PC-9 (cell line): ENCODE data around the gene RANGAP1. TPM values are rescaled to one million over a fixed set of nuclear protein-coding genes. Genes with fewer than 3 reads are reported as not detected.
"Not testable (repeated sequence)": the region's sequence is repeated elsewhere in the genome, so short reads cannot be mapped to it uniquely, and the experiment has no call there.

Experiments used
- BruUV-seq: library from RNA; stranded (reverse); fragments of 400-500 nt; replicated peaks from 2 replicates; lab custom pipeline; 2021; lab: Mats Ljungman, UMichigan
- CTCF ChIA-PET: fragments of 300-600 bp; sonication (Branson Sonifier 250); formaldehyde crosslinking; loops from one replicate; lab custom pipeline; 2022; ENCODE audit warnings: antibody characterized with exemption; lab: Charles Lee
- POLR2A ChIA-PET: fragments of 300-600 bp; sonication (Branson Sonifier 250); formaldehyde crosslinking; loops from one replicate; lab custom pipeline; 2022; ENCODE audit warnings: antibody characterized with exemption; ENCODE audit not compliant: unreplicated experiment; lab: Charles Lee
- DNase-seq, 2 experiments: peaks; one replicate each; pipeline versions ENCODE4 v3.0.0 to v3.0.0-alpha.2; 2015 to 2022; ENCODE audit warnings: mixed read lengths in 1 of 2
- H2AFZ ChIP-seq: fragments of 200-600 bp; sonication (generic); 2 replicates; pipeline ENCODE4 v1.8.1; 2017; ENCODE audit warnings: antibody characterized with exemption
- H3F3A ChIP-seq: fragments of 200-600 bp; sonication (generic); 2 replicates; pipeline ENCODE4 v1.8.1; 2017; ENCODE audit warnings: antibody characterized with exemption, mild to moderate bottlenecking, low read depth; ENCODE audit not compliant: insufficient read depth
- H3K27ac ChIP-seq: fragments of 200-600 bp; sonication (generic); 2 replicates; pipeline ENCODE4 v1.6.1; 2016; ENCODE audit warnings: mixed run types
- H3K27me3 ChIP-seq: fragments of 200-600 bp; sonication (generic); 2 replicates; pipeline ENCODE4 v1.6.1; 2016; ENCODE audit warnings: low read depth, mixed run types; ENCODE audit not compliant: insufficient read depth
- H3K36me3 ChIP-seq: fragments of 200-600 bp; sonication (generic); 2 replicates; pipeline ENCODE4 v1.6.1; 2016; ENCODE audit warnings: low read depth, mixed run types
- H3K4me1 ChIP-seq: fragments of 200-600 bp; sonication (generic); replicated peaks from 2 replicates; pipeline ENCODE4 v1.6.1; 2016; ENCODE audit warnings: mixed run types; ENCODE audit not compliant: insufficient read depth
- H3K4me2 ChIP-seq: fragments of 200-600 bp; sonication (generic); 2 replicates; pipeline ENCODE4 v1.6.1; 2017; ENCODE audit warnings: mixed run types
- H3K4me3 ChIP-seq: fragments of 200-600 bp; sonication (generic); 2 replicates; pipeline ENCODE4 v1.6.1; 2016; ENCODE audit warnings: mixed run types
- H3K79me2 ChIP-seq: fragments of 200-600 bp; sonication (generic); 2 replicates; pipeline ENCODE4 v1.6.1; 2017; ENCODE audit warnings: low read depth, mixed run types
- H3K9me2 ChIP-seq: fragments of 200-600 bp; sonication (generic); 2 replicates; pipeline ENCODE4 v1.8.1; 2017; ENCODE audit warnings: mild to moderate bottlenecking; ENCODE audit not compliant: insufficient read depth
- H3K9me3 ChIP-seq: fragments of 200-600 bp; sonication (generic); 2 replicates; pipeline ENCODE4 v1.8.1; 2016; ENCODE audit warnings: low read depth; ENCODE audit not compliant: insufficient read depth
- H4K20me1 ChIP-seq: fragments of 200-600 bp; sonication (generic); 2 replicates; pipeline ENCODE4 v1.8.1; 2017; ENCODE audit not compliant: insufficient read depth
- CTCF ChIP-seq: fragments of 200-600 bp; sonication (generic); conservative IDR thresholded peaks from 2 replicates; pipeline ENCODE4 v1.6.1; 2017; ENCODE audit warnings: mixed run types, antibody characterized with exemption, mild to moderate bottlenecking, moderate library complexity
- EZH2 ChIP-seq: fragments of 200-600 bp; sonication (generic); IDR thresholded peaks from 2 replicates; pipeline ENCODE4 v1.8.0; 2017; ENCODE audit warnings: antibody characterized with exemption, low read depth
- intact Hi-C: fragments of 100-400 bp; cut with micrococcal nuclease; formaldehyde crosslinking; loops from one replicate; pipeline ENCODE4 v1.10.0; 2022; ENCODE audit not compliant: unreplicated experiment
- total RNA-seq: library from RNA; stranded (reverse); gene quantifications from 2 replicates; pipeline ENCODE4 v1.2.3, GENCODE V29; 2021

Gene RANGAP1
- total RNA-seq, 1 experiment from 2014 or later, result 142 TPM

DNA sequence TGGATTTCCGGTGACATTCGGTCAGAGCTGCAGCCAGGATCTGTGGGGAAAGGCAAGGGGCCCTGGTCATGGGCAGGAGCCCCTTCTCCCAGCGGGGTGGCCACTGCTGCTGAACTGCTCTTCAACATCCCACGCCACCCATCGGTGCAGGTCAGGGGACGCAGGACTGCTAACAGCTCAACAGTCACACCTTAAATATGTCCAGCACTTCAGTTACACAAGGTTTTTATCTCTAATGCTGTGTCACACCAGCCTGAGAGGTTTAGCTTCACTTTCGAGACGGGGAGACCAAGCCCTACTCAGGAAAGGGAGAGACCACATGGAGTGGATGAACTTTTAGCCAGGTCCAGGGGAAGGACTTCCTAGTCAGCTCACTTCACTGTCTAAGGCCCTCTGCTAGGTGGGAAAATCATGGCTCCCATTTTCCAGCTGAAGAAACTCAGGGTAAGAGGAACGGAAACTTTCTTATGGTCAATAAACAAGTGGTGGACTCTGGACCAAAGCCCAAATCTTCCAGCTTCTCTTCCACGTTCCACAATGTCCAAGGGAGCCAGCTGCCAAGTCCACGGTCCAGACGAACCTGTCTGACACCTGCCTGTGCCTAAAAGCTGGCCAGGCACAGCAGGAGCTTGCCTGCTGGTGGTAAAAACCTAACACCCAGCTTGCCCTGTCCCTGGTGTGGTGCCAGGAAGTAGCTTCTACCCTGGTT lies 24.3 kb downstream of the RANGAP1 start:
- intact Hi-C loops, result no loop called here
- no peak for DNase-seq
- Histone ChIP-seq H3K27me3 (no peaks in the 10 kb centered on the region), H3K27ac (no peak overlapping the region), H3K9me2 (no peaks in the 10 kb centered on the region), H4K20me1 (peaks cover 11% of the 10 kb centered on the region; the same call in 1 of the 2 replicates), H2AFZ (no peak overlapping the region), H3K36me3 (peaks cover 48% of the 10 kb centered on the region), H3K4me3 (no peak overlapping the region), H3K4me1 (peaks cover 13% of the 10 kb centered on the region), H3K79me2 (0 out of 2 replicates have a peak, but pooled peaks cover 8% of the 10 kb centered on the region), H3K4me2 (no peak overlapping the region), H3K9me3 (no peaks in the 10 kb centered on the region), H3F3A (peaks cover 27% of the 10 kb centered on the region; the same call in 1 of the 2 replicates)
- ChIA-PET CTCF (no interaction called here), POLR2A (no interaction called here)
- BruUV-seq, result no TSS peak
- TF ChIP-seq EZH2 (no peak), CTCF (no peak)

DNA sequence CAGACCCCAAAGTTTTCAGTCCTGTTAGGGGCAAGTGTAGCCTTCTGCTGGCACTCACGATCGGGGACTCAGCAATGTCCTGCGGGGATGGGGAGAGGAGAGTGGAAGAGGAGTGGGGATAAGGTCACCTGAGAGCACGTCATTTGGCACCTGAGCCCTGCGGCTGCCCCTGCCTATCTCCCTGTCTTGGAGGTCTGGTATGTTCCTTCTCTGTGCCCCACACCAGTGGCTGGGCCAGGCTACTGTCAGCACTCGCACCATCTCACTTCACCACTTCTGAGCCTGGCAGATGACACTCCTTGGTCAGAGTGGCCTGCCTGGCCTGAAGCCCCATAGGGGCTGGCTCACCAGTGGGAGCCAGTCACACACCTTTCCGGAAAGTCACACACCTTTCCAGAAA lies 25.1 kb downstream of the RANGAP1 start:
- CTCF ChIA-PET, result no interaction called here

DNA sequence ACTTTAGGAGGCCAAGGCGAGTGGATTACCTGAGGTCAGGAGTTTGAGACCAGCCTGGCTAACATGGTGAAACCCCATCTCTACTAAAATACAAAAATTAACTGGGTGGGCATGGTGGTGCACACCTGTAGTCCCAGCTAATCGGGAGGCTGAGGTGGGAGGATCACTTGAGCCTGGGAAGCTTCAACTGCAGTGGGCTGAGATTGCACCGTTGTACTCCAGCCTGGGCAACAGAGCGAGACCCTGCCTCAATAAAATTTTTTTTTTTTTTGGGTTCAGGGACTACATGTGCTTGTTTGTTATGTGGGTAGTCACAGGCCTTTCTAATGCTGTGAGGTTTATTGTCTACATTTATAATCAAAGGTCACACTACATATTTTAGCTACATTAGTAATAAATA lies 26.2 kb downstream of the RANGAP1 start:
- peaks cover 19% of the 10 kb centered on the region; the same call in 1 of the 2 replicates for H3F3A ChIP-seq
- H4K20me1 ChIP-seq, result peaks cover 12% of the 10 kb centered on the region
- H3K4me2 ChIP-seq, H3K27me3 ChIP-seq, BruUV-seq, H3K9me2 ChIP-seq, H3K9me3 ChIP-seq, CTCF ChIA-PET, H3K27ac ChIP-seq, H3K4me3 ChIP-seq, DNase-seq, H2AFZ ChIP-seq, POLR2A ChIA-PET: not testable (repeated sequence)
- H3K36me3 ChIP-seq, result peaks cover 54% of the 10 kb centered on the region
- 0 out of 2 replicates have a peak, but pooled peaks cover 11% of the 10 kb centered on the region for H3K79me2 ChIP-seq
- intact Hi-C loops, result loop anchor here (5.0 kb wide), 1 partner anchor 258 kb away; no protein-coding TSS in a partner anchor
- peaks cover 22% of the 10 kb centered on the region for H3K4me1 ChIP-seq

More for the DNA sequence above, 25.1 kb downstream of the RANGAP1 start:
- Histone ChIP-seq H2AFZ (no peak overlapping the region), H3K27ac (no peak overlapping the region), H3K79me2 (0 out of 2 replicates have a peak, but pooled peaks cover 10% of the 10 kb centered on the region), H3K9me3 (no peaks in the 10 kb centered on the region), H4K20me1 (peaks cover 7% of the 10 kb centered on the region), H3K4me3 (no peak overlapping the region), H3F3A (peaks cover 22% of the 10 kb centered on the region; the same call in 1 of the 2 replicates), H3K4me1 (peaks cover 21% of the 10 kb centered on the region), H3K9me2 (no peaks in the 10 kb centered on the region), H3K4me2 (no peak overlapping the region), H3K36me3 (peaks cover 52% of the 10 kb centered on the region), H3K27me3 (no peaks in the 10 kb centered on the region)
- POLR2A ChIA-PET, result no interaction called here
- intact Hi-C loops, result no loop called here
- TF ChIP-seq CTCF, result no peak
- no peak for TF ChIP-seq EZH2
- BruUV-seq, result no TSS peak
- no peak for DNase-seq
